ENCODE measurements around the gene ADD3. TPM values are rescaled to one million over a fixed set of nuclear protein-coding genes. Genes with fewer than 3 reads are reported as not detected.
"Not testable (repeated sequence)": the region's sequence is repeated elsewhere in the genome, so short reads cannot be mapped to it uniquely, and the experiment has no call there.

The ADD3 gene
- polyA plus RNA-seq, 3 donors = 237 to 296 (median 280) TPM

GRCh38 chr10:110045772-110046171 is 38.0 kb downstream of the ADD3 start:
- DNase-seq (ENCODE audit: extremely low read depth in 1 of 11, low read depth in 9 of 11, low spot score in 4 of 11) = no peak

- DNase-seq (ENCODE audit: extremely low read depth in 1 of 11, low read depth in 9 of 11, low spot score in 4 of 11) = not testable (repeated sequence)
Observed at GRCh38 chr10:110048145-110048544, 40.4 kb downstream of the ADD3 start.

GRCh38 chr10:110048781-110049180 is 41.0 kb downstream of the ADD3 start:
- DNase-seq (ENCODE audit: extremely low read depth in 1 of 11, low read depth in 9 of 11, low spot score in 4 of 11) = no peak

- DNase-seq (ENCODE audit: extremely low read depth in 1 of 11, low read depth in 9 of 11, low spot score in 4 of 11) = not testable (repeated sequence)
Observed at GRCh38 chr10:110049889-110050591, 42.3 kb downstream of the ADD3 start.

GRCh38 chr10:110051487-110051886 is 43.7 kb downstream of the ADD3 start:
- no peak for DNase-seq (ENCODE audit: extremely low read depth in 1 of 11, low read depth in 9 of 11, low spot score in 4 of 11)

GRCh38 chr10:110052916-110053315 is 45.1 kb downstream of the ADD3 start:
- DNase-seq (ENCODE audit: extremely low read depth in 1 of 11, low read depth in 9 of 11, low spot score in 4 of 11) = no peak

GRCh38 chr10:110056822-110057221 is 49.0 kb downstream of the ADD3 start:
- DNase-seq (ENCODE audit: extremely low read depth in 1 of 11, low read depth in 9 of 11, low spot score in 4 of 11) = no peak

- DNase-seq (ENCODE audit: extremely low read depth in 1 of 11, low read depth in 9 of 11, low spot score in 4 of 11) = no peak
Observed at GRCh38 chr10:110057456-110057855, 49.7 kb downstream of the ADD3 start.

- DNase-seq (ENCODE audit: extremely low read depth in 1 of 11, low read depth in 9 of 11, low spot score in 4 of 11) = no peak
Observed at GRCh38 chr10:110058212-110058611, 50.4 kb downstream of the ADD3 start.

- peak in 1 of 11 donors; percentile 22 for DNase-seq (ENCODE audit: extremely low read depth in 1 of 11, low read depth in 9 of 11, low spot score in 4 of 11)
Observed at GRCh38 chr10:110059925-110060324, 52.1 kb downstream of the ADD3 start.

- no peak for DNase-seq (ENCODE audit: extremely low read depth in 1 of 11, low read depth in 9 of 11, low spot score in 4 of 11)
Observed at GRCh38 chr10:110061687-110062086, 53.9 kb downstream of the ADD3 start.

- no peak for DNase-seq (ENCODE audit: extremely low read depth in 1 of 11, low read depth in 9 of 11, low spot score in 4 of 11)
Observed at GRCh38 chr10:110065269-110065668, 57.5 kb downstream of the ADD3 start.

- DNase-seq (ENCODE audit: extremely low read depth in 1 of 11, low read depth in 9 of 11, low spot score in 4 of 11) = no peak
Observed at GRCh38 chr10:110067960-110068770, 60.4 kb downstream of the ADD3 start.

- no peak for DNase-seq (ENCODE audit: extremely low read depth in 1 of 11, low read depth in 9 of 11, low spot score in 4 of 11)
Observed at GRCh38 chr10:110068780-110069179, 61.0 kb downstream of the ADD3 start.

GRCh38 chr10:110069502-110069982 is 61.8 kb downstream of the ADD3 start:
- no peak for DNase-seq (ENCODE audit: extremely low read depth in 1 of 11, low read depth in 9 of 11, low spot score in 4 of 11)

GRCh38 chr10:110073896-110074295 is 66.1 kb downstream of the ADD3 start:
- no peak for DNase-seq (ENCODE audit: extremely low read depth in 1 of 11, low read depth in 9 of 11, low spot score in 4 of 11)

GRCh38 chr10:110074298-110074697 is 66.5 kb downstream of the ADD3 start:
- no peak for DNase-seq (ENCODE audit: extremely low read depth in 1 of 11, low read depth in 9 of 11, low spot score in 4 of 11)

- DNase-seq (ENCODE audit: extremely low read depth in 1 of 11, low read depth in 9 of 11, low spot score in 4 of 11) = peak in 7 of 11 donors; percentile 33 to 68 (median 46)
Observed at GRCh38 chr10:110074758-110075671, 67.2 kb downstream of the ADD3 start.

- DNase-seq (ENCODE audit: extremely low read depth in 1 of 11, low read depth in 9 of 11, low spot score in 4 of 11) = no peak
Observed at GRCh38 chr10:110075686-110076085, 67.9 kb downstream of the ADD3 start.

Data from renal cortex interstitium (tissue), 11 donors.